Measurements from ENCODE around the gene SPATA9.

- TF ChIP-seq, protein P1, sequence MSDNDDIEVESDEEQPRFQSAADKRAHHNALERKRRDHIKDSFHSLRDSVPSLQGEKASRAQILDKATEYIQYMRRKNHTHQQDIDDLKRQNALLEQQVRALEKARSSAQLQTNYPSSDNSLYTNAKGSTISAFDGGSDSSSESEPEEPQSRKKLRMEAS (CRISPR knock-in tag; IDR thresholded peaks at IDR 0.05): no peak
- TF ChIP-seq POLR2AphosphoS5 (IDR thresholded peaks at IDR 0.05; ENCODE audit: control insufficient read depth, insufficient read depth, low read depth, low read length) (no peak), CTCF (IDR thresholded peaks at IDR 0.05 in 2 of 3, conservative IDR thresholded peaks at IDR 0.05 in 1 of 3; ENCODE audit: insufficient read depth in 2 of 3, low read depth in 1 of 3, low read length in 3 of 3) (no peak), EHMT2 (IDR thresholded peaks at IDR 0.05) (no peak), ETS1 (conservative IDR thresholded peaks at IDR 0.05; ENCODE audit: control insufficient read depth, low read depth, low read length) (no peak), SP1 (CRISPR knock-in tag; IDR thresholded peaks at IDR 0.05) (no peak), NCOA6 (IDR thresholded peaks at IDR 0.05) (no peak), EZH2 (IDR thresholded peaks at IDR 0.05; ENCODE audit: borderline replicate concordance, low read depth, low read length) (no peak), ZNF512 (tag; IDR thresholded peaks at IDR 0.05) (no peak)
Observed at GRCh38 chr5:95624368-95624767, 58.4 kb downstream of the SPATA9 start.
